Measurements from ENCODE around the gene SLC22A1.

The SLC22A1 gene

GRCh38 chr6:160085713-160086505 is 35.7 kb upstream of the SLC22A1 start:
- H3K4ac ChIP-seq (ENCODE audit: low read depth in 1 of 2, low read length in 2 of 2) = no peak overlapping the region
- H4K8ac ChIP-seq (ENCODE audit: low read length) = no peak overlapping the region
- H3K79me1 ChIP-seq (replicated peaks; ENCODE audit: low read length, poor library complexity, severe bottlenecking) = peaks cover 43% of the 10 kb centered on the region
- H3K4me2 ChIP-seq (ENCODE audit: low read length, poor library complexity, severe bottlenecking) = no peak overlapping the region
- H2BK5ac ChIP-seq (ENCODE audit: low read depth, low read length, poor library complexity, severe bottlenecking) = no peak overlapping the region
- H2BK15ac ChIP-seq (ENCODE audit: low read depth, poor library complexity, severe bottlenecking) = no peak overlapping the region
- no peak overlapping the region for H3K4me3 ChIP-seq (ENCODE audit: insufficient read depth in 1 of 2, low read depth in 1 of 2, low read length in 2 of 2)
- no peaks in the 10 kb centered on the region for H3K27me3 ChIP-seq (ENCODE audit: control insufficient read depth in 1 of 2, insufficient read depth in 1 of 2, low read length in 2 of 2)
- no peak overlapping the region for H2BK120ac ChIP-seq (ENCODE audit: low read depth, low read length)
- no peak overlapping the region for H2AK5ac ChIP-seq (ENCODE audit: low read length, severe bottlenecking)
- peaks cover 67 to 82% of the 10 kb centered on the region in 2 experiments for H3K36me3 ChIP-seq (ENCODE audit: control insufficient read depth in 1 of 2, insufficient read depth in 2 of 2, low read depth in 1 of 2, low read length in 2 of 2)
- no peak overlapping the region for H3K9ac ChIP-seq (ENCODE audit: low read length)
- no peak overlapping the region for H3K23ac ChIP-seq (ENCODE audit: low read length in 2 of 2)
- no peaks in the 10 kb centered on the region for H3K9me3 ChIP-seq (ENCODE audit: control insufficient read depth, low read length)
- no peak overlapping the region for H3K14ac ChIP-seq (ENCODE audit: low read length in 2 of 2)
- no peak for DNase-seq
- H2AFZ ChIP-seq (ENCODE audit: low read depth, low read length) = no peak overlapping the region
- 97% methylated on average over 12 of the region's 15 CpGs for WGBS
- H2BK12ac ChIP-seq (ENCODE audit: low read length in 2 of 2) = no peak overlapping the region
- H3K4me1 ChIP-seq (ENCODE audit: control insufficient read depth, insufficient read depth, low read depth, low read length) = no peaks in the 10 kb centered on the region
- H3K27ac ChIP-seq (ENCODE audit: low read length, poor library complexity, severe bottlenecking) = no peak overlapping the region
- no peak overlapping the region for H4K91ac ChIP-seq (ENCODE audit: low read length)
- H3K18ac ChIP-seq (ENCODE audit: low read depth in 1 of 2, low read length in 2 of 2) = no peak overlapping the region

- no peaks in the 10 kb centered on the region for H3K27me3 ChIP-seq (ENCODE audit: control insufficient read depth in 1 of 2, insufficient read depth in 1 of 2, low read length in 2 of 2)
- DNase-seq = no peak
- no peak overlapping the region for H2BK12ac ChIP-seq (ENCODE audit: low read length in 2 of 2)
- H3K4me1 ChIP-seq (ENCODE audit: control insufficient read depth, insufficient read depth, low read depth, low read length) = no peaks in the 10 kb centered on the region
- H3K9me3 ChIP-seq (ENCODE audit: control insufficient read depth, low read length) = no peaks in the 10 kb centered on the region
- no peak overlapping the region for H2AFZ ChIP-seq (ENCODE audit: low read depth, low read length)
- no peak overlapping the region for H3K27ac ChIP-seq (ENCODE audit: low read length, poor library complexity, severe bottlenecking)
- H3K23ac ChIP-seq (ENCODE audit: low read length in 2 of 2) = no peak overlapping the region
- H4K8ac ChIP-seq (ENCODE audit: low read length) = no peak overlapping the region
- 97% methylated on average over 8 of the region's 8 CpGs for WGBS
- no peak overlapping the region for H3K9ac ChIP-seq (ENCODE audit: low read length)
- H2BK15ac ChIP-seq (ENCODE audit: low read depth, poor library complexity, severe bottlenecking) = no peak overlapping the region
- no peak overlapping the region for H3K4me2 ChIP-seq (ENCODE audit: low read length, poor library complexity, severe bottlenecking)
- peaks cover 43% of the 10 kb centered on the region for H3K79me1 ChIP-seq (replicated peaks; ENCODE audit: low read length, poor library complexity, severe bottlenecking)
- no peak overlapping the region for H3K4ac ChIP-seq (ENCODE audit: low read depth in 1 of 2, low read length in 2 of 2)
- no peak overlapping the region for H3K18ac ChIP-seq (ENCODE audit: low read depth in 1 of 2, low read length in 2 of 2)
- H2BK120ac ChIP-seq (ENCODE audit: low read depth, low read length) = no peak overlapping the region
- H2AK5ac ChIP-seq (ENCODE audit: low read length, severe bottlenecking) = no peak overlapping the region
- peaks cover 70 to 82% of the 10 kb centered on the region in 2 experiments for H3K36me3 ChIP-seq (ENCODE audit: control insufficient read depth in 1 of 2, insufficient read depth in 2 of 2, low read depth in 1 of 2, low read length in 2 of 2)
- H3K14ac ChIP-seq (ENCODE audit: low read length in 2 of 2) = no peak overlapping the region
- H3K4me3 ChIP-seq (ENCODE audit: insufficient read depth in 1 of 2, low read depth in 1 of 2, low read length in 2 of 2) = no peak overlapping the region
- no peak overlapping the region for H4K91ac ChIP-seq (ENCODE audit: low read length)
- no peak overlapping the region for H2BK5ac ChIP-seq (ENCODE audit: low read depth, low read length, poor library complexity, severe bottlenecking)
Observed at GRCh38 chr6:160086754-160087153, 34.9 kb upstream of the SLC22A1 start.

GRCh38 chr6:160088069-160088783 is 33.4 kb upstream of the SLC22A1 start:
- no peak overlapping the region for H3K4me2 ChIP-seq (ENCODE audit: low read length, poor library complexity, severe bottlenecking)
- H2BK120ac ChIP-seq (ENCODE audit: low read depth, low read length) = no peak overlapping the region
- H3K23ac ChIP-seq (ENCODE audit: low read length in 2 of 2) = no peak overlapping the region
- H4K8ac ChIP-seq (ENCODE audit: low read length) = no peak overlapping the region
- no peak overlapping the region for H4K91ac ChIP-seq (ENCODE audit: low read length)
- no peaks in the 10 kb centered on the region for H3K4me1 ChIP-seq (ENCODE audit: control insufficient read depth, insufficient read depth, low read depth, low read length)
- peaks cover 44% of the 10 kb centered on the region for H3K79me1 ChIP-seq (replicated peaks; ENCODE audit: low read length, poor library complexity, severe bottlenecking)
- no peak overlapping the region for H3K14ac ChIP-seq (ENCODE audit: low read length in 2 of 2)
- H3K27ac ChIP-seq (ENCODE audit: low read length, poor library complexity, severe bottlenecking) = no peak overlapping the region
- no peaks in the 10 kb centered on the region for H3K9me3 ChIP-seq (ENCODE audit: control insufficient read depth, low read length)
- no peak overlapping the region for H2BK5ac ChIP-seq (ENCODE audit: low read depth, low read length, poor library complexity, severe bottlenecking)
- peak overlapping the region; percentile 83 for H3K9ac ChIP-seq (ENCODE audit: low read length)
- H3K36me3 ChIP-seq (ENCODE audit: control insufficient read depth in 1 of 2, insufficient read depth in 2 of 2, low read depth in 1 of 2, low read length in 2 of 2) = peaks cover 79 to 83% of the 10 kb centered on the region in 2 experiments
- WGBS = 75% methylated on average over 12 of the region's 13 CpGs
- no peak overlapping the region for H3K4me3 ChIP-seq (ENCODE audit: insufficient read depth in 1 of 2, low read depth in 1 of 2, low read length in 2 of 2)
- peak; percentile 72 for DNase-seq
- H3K18ac ChIP-seq (ENCODE audit: low read depth in 1 of 2, low read length in 2 of 2) = no peak overlapping the region
- no peak overlapping the region for H2BK12ac ChIP-seq (ENCODE audit: low read length in 2 of 2)
- no peak overlapping the region for H2BK15ac ChIP-seq (ENCODE audit: low read depth, poor library complexity, severe bottlenecking)
- no peak overlapping the region for H3K4ac ChIP-seq (ENCODE audit: low read depth in 1 of 2, low read length in 2 of 2)
- no peaks in the 10 kb centered on the region for H3K27me3 ChIP-seq (ENCODE audit: control insufficient read depth in 1 of 2, insufficient read depth in 1 of 2, low read length in 2 of 2)
- H2AFZ ChIP-seq (ENCODE audit: low read depth, low read length) = no peak overlapping the region
- H2AK5ac ChIP-seq (ENCODE audit: low read length, severe bottlenecking) = no peak overlapping the region

GRCh38 chr6:160088784-160089533 is 32.7 kb upstream of the SLC22A1 start:
- Histone ChIP-seq H2BK12ac (ENCODE audit: low read length in 2 of 2) (no peak overlapping the region), H2AK5ac (ENCODE audit: low read length, severe bottlenecking) (no peak overlapping the region), H3K18ac (ENCODE audit: low read depth in 1 of 2, low read length in 2 of 2) (no peak overlapping the region), H2BK15ac (ENCODE audit: low read depth, poor library complexity, severe bottlenecking) (no peak overlapping the region), H3K79me1 (replicated peaks; ENCODE audit: low read length, poor library complexity, severe bottlenecking) (peaks cover 42% of the 10 kb centered on the region), H3K4ac (ENCODE audit: low read depth in 1 of 2, low read length in 2 of 2) (no peak overlapping the region), H3K4me2 (ENCODE audit: low read length, poor library complexity, severe bottlenecking) (no peak overlapping the region), H3K9me3 (ENCODE audit: control insufficient read depth, low read length) (no peaks in the 10 kb centered on the region), H2AFZ (ENCODE audit: low read depth, low read length) (no peak overlapping the region), H3K27me3 (ENCODE audit: control insufficient read depth in 1 of 2, insufficient read depth in 1 of 2, low read length in 2 of 2) (no peaks in the 10 kb centered on the region), H3K4me1 (ENCODE audit: control insufficient read depth, insufficient read depth, low read depth, low read length) (no peaks in the 10 kb centered on the region), H3K14ac (ENCODE audit: low read length in 2 of 2) (no peak overlapping the region), H3K36me3 (ENCODE audit: control insufficient read depth in 1 of 2, insufficient read depth in 2 of 2, low read depth in 1 of 2, low read length in 2 of 2) (peaks cover 83 to 84% of the 10 kb centered on the region in 2 experiments), H4K8ac (ENCODE audit: low read length) (no peak overlapping the region), H2BK5ac (ENCODE audit: low read depth, low read length, poor library complexity, severe bottlenecking) (no peak overlapping the region), H3K23ac (ENCODE audit: low read length in 2 of 2) (no peak overlapping the region), H2BK120ac (ENCODE audit: low read depth, low read length) (no peak overlapping the region), H4K91ac (ENCODE audit: low read length) (no peak overlapping the region), H3K27ac (ENCODE audit: low read length, poor library complexity, severe bottlenecking) (no peak overlapping the region), H3K4me3 (ENCODE audit: insufficient read depth in 1 of 2, low read depth in 1 of 2, low read length in 2 of 2) (no peak overlapping the region), H3K9ac (ENCODE audit: low read length) (peak overlapping the region; percentile 83)
- DNase-seq = no peak
- 94% methylated on average over 19 of the region's 21 CpGs for WGBS

Data from mesenchymal stem cell (in vitro differentiated cells and primary cell).